Neural cell (in vitro differentiated cells): Measurements from ENCODE around the gene USP35. TPM values are rescaled to one million over a fixed set of nuclear protein-coding genes. Genes with fewer than 3 reads are reported as not detected.

ENCODE experiments used
- H2AFZ ChIP-seq: fragments of 200-600, 300-800 bp; sonication (generic), shearing (Covaris generic); 2 replicates; pipeline ENCODE4 v1.6.0; 2014; ENCODE audit warnings: low read depth, mild to moderate bottlenecking, antibody characterized with exemption, low read length, moderate library complexity
- H3F3A ChIP-seq: fragments of 200-600 bp; shearing (Covaris generic); 2 replicates; pipeline ENCODE4 v1.6.1; 2016; ENCODE audit warnings: mild to moderate bottlenecking, moderate library complexity, mixed read lengths, antibody characterized with exemption, low read length; ENCODE audit not compliant: insufficient read depth, poor library complexity, severe bottlenecking
- H3K27ac ChIP-seq: fragments of 200-600, 300-800 bp; sonication (generic), shearing (Covaris generic); 2 replicates; pipeline ENCODE4 v1.5.1; 2014; ENCODE audit warnings: mild to moderate bottlenecking, low read length, moderate library complexity
- H3K27me3 ChIP-seq: fragments of 300-800, 200-600 bp; sonication (generic), shearing (Covaris generic); 2 replicates; pipeline ENCODE4 v1.6.0; 2014; ENCODE audit warnings: mild to moderate bottlenecking, low read depth, low read length, moderate library complexity; ENCODE audit not compliant: insufficient read depth
- H3K36me3 ChIP-seq: fragments of 300-800, 200-600 bp; sonication (generic), shearing (Covaris generic); 2 replicates; pipeline ENCODE4 v1.5.1; 2014; ENCODE audit warnings: mild to moderate bottlenecking, antibody characterized with exemption, low read length, moderate library complexity; ENCODE audit not compliant: insufficient read depth
- H3K4me2 ChIP-seq: fragments of 300-800, 200-600 bp; sonication (generic), shearing (Covaris generic); 2 replicates; pipeline ENCODE4 v1.6.0; 2014; ENCODE audit warnings: mild to moderate bottlenecking, low read length
- H3K4me3 ChIP-seq: fragments of 300-800, 200-600 bp; sonication (generic), shearing (Covaris generic); 2 replicates; pipeline ENCODE4 v1.5.1; 2014; ENCODE audit warnings: mild to moderate bottlenecking, low read length, moderate library complexity
- H3K79me2 ChIP-seq: fragments of 200-600 bp; shearing (Covaris generic); replicated peaks from 2 replicates; pipeline ENCODE4 v1.6.0; 2014; ENCODE audit warnings: mild to moderate bottlenecking, low read length, moderate library complexity; ENCODE audit not compliant: insufficient read depth
- H3K9ac ChIP-seq: fragments of 300-800, 200-600 bp; sonication (generic), shearing (Covaris generic); 2 replicates; pipeline ENCODE4 v1.6.1; 2016; ENCODE audit warnings: mild to moderate bottlenecking, low read length, mixed read lengths
- H3K9me2 ChIP-seq: fragments of 200-600 bp; shearing (Covaris generic); 2 replicates; pipeline ENCODE4 v1.6.1; 2016; ENCODE audit warnings: mild to moderate bottlenecking, low read length, mixed read lengths; ENCODE audit not compliant: insufficient read depth
- H3K9me3 ChIP-seq: fragments of 200-600, 300-800 bp; sonication (generic), shearing (Covaris generic); 2 replicates; pipeline ENCODE4 v1.6.1; 2016; ENCODE audit warnings: mild to moderate bottlenecking, mixed run types, low read length, moderate library complexity, mixed read lengths
- H4K20me1 ChIP-seq: fragments of 200-600 bp; shearing (Covaris generic); 2 replicates; pipeline ENCODE4 v1.6.1; 2016; ENCODE audit warnings: mild to moderate bottlenecking, mixed run types; ENCODE audit not compliant: insufficient read depth
- EP300 ChIP-seq: fragments of 450-650 bp; conservative IDR thresholded peaks from 2 replicates; pipeline ENCODE4 v1.6.1; 2014; ENCODE audit warnings: antibody characterized with exemption, mild to moderate bottlenecking, moderate library complexity; ENCODE audit not compliant: poor library complexity, severe bottlenecking
- EZH2 ChIP-seq: fragments of 200-600, 300-800 bp; shearing (Covaris generic), sonication (generic); IDR thresholded peaks from 2 replicates; pipeline ENCODE4 v1.6.1; 2014; ENCODE audit warnings: antibody characterized with exemption, low read length, borderline replicate concordance, mild to moderate bottlenecking; ENCODE audit not compliant: insufficient read depth, poor library complexity, severe bottlenecking
- MXI1 ChIP-seq: fragments of 450-650 bp; conservative IDR thresholded peaks from 2 replicates; pipeline ENCODE4 v1.6.1; 2014; ENCODE audit warnings: antibody characterized with exemption, mild to moderate bottlenecking; ENCODE audit not compliant: poor library complexity, severe bottlenecking
- POLR2AphosphoS5 ChIP-seq: IDR thresholded peaks from 2 replicates; pipeline ENCODE4 v1.6.1; 2012
- RAD21 ChIP-seq: fragments of 450-650 bp; conservative IDR thresholded peaks from 2 replicates; pipeline ENCODE4 v1.6.1; 2014; ENCODE audit warnings: antibody characterized with exemption, mild to moderate bottlenecking, moderate library complexity
- SMC3 ChIP-seq: fragments of 450-650 bp; conservative IDR thresholded peaks from 2 replicates; pipeline ENCODE4 v1.6.1; 2014; ENCODE audit warnings: antibody characterized with exemption, mild to moderate bottlenecking, moderate library complexity; ENCODE audit not compliant: poor library complexity
- TAF1 ChIP-seq: IDR thresholded peaks from 2 replicates; pipeline ENCODE4 v1.6.1; 2012; ENCODE audit warnings: low read depth
- polyA plus RNA-seq: library from polyadenylated mRNA; depleted of rRNA; stranded (reverse); fragments of >200 nt; gene quantifications from 2 replicates; pipeline ENCODE4 v1.2.3, GENCODE V29; 2014
- TF ChIP-seq, protein P1 (sequence below): IDR thresholded peaks from 2 replicates; pipeline ENCODE4 v1.6.1; 2012; ENCODE audit warnings: borderline replicate concordance
- TF ChIP-seq, protein P2 (sequence below): fragments of 450-650 bp; IDR thresholded peaks from 2 replicates; pipeline ENCODE4 v1.5.1; 2014; ENCODE audit warnings: antibody characterized with exemption, mild to moderate bottlenecking, moderate library complexity; ENCODE audit not compliant: poor library complexity, severe bottlenecking

The USP35 gene
- polyA plus RNA-seq, 1 donor from 2014 or later, result 12.9 TPM

DNA sequence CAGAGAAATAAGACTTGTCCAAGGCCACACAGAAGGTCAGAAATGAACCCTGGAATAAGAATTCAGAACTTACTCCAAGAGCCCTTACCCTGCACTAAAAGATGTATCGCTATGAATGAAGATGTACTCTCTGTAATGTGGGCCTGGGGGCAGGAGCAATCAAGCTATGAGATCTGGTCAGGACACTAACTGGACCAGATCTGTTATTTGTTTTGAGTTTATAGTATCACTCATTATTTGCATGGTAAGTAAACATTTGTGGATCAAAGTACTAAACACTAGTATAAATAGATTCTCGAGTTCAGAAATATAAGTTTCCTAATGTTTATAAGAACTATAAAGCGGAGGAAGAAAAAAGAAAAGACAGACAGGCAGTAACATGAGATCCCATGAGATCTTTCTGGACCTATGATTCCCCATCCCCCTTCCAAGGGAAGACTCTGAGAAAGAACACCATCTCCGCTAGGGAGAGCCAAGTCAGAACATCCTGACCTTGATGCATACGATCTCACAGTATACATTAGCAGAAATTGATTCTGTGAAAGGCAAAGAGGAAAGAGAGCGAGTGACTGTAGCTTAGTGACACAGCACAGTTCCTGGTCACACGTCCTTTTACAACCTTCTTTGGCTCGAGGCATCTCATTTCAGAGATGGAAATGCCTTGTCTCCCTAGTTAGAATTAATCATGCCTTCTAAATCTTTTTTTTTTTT, 71.2 kb downstream of the USP35 start:
- Histone ChIP-seq H3K9me2 (no peaks in the 10 kb centered on the region), H3F3A (no peaks in the 10 kb centered on the region), H2AFZ (no peak overlapping the region), H3K9me3 (no peaks in the 10 kb centered on the region), H3K27me3 (no peaks in the 10 kb centered on the region), H3K36me3 (no peaks in the 10 kb centered on the region), H3K9ac (no peak overlapping the region), H3K79me2 (no peaks in the 10 kb centered on the region), H3K27ac (no peak overlapping the region), H3K4me2 (no peak overlapping the region), H4K20me1 (no peaks in the 10 kb centered on the region), H3K4me3 (no peak overlapping the region)
- TF ChIP-seq MXI1, result no peak
- TF ChIP-seq, protein P1, sequence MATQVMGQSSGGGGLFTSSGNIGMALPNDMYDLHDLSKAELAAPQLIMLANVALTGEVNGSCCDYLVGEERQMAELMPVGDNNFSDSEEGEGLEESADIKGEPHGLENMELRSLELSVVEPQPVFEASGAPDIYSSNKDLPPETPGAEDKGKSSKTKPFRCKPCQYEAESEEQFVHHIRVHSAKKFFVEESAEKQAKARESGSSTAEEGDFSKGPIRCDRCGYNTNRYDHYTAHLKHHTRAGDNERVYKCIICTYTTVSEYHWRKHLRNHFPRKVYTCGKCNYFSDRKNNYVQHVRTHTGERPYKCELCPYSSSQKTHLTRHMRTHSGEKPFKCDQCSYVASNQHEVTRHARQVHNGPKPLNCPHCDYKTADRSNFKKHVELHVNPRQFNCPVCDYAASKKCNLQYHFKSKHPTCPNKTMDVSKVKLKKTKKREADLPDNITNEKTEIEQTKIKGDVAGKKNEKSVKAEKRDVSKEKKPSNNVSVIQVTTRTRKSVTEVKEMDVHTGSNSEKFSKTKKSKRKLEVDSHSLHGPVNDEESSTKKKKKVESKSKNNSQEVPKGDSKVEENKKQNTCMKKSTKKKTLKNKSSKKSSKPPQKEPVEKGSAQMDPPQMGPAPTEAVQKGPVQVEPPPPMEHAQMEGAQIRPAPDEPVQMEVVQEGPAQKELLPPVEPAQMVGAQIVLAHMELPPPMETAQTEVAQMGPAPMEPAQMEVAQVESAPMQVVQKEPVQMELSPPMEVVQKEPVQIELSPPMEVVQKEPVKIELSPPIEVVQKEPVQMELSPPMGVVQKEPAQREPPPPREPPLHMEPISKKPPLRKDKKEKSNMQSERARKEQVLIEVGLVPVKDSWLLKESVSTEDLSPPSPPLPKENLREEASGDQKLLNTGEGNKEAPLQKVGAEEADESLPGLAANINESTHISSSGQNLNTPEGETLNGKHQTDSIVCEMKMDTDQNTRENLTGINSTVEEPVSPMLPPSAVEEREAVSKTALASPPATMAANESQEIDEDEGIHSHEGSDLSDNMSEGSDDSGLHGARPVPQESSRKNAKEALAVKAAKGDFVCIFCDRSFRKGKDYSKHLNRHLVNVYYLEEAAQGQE, result no peak
- TF ChIP-seq EP300, result no peak
- TF ChIP-seq TAF1, result no peak
- no peak for TF ChIP-seq POLR2AphosphoS5
- no peak for TF ChIP-seq SMC3
- no peak for TF ChIP-seq RAD21
- TF ChIP-seq EZH2, result no peak

GRCh38 chr11:78261367-78261766, 72.6 kb downstream of the USP35 start:
- Histone ChIP-seq H3K27me3 (no peaks in the 10 kb centered on the region), H3F3A (no peaks in the 10 kb centered on the region), H3K36me3 (no peaks in the 10 kb centered on the region), H3K79me2 (no peaks in the 10 kb centered on the region), H3K4me3 (no peak overlapping the region), H3K4me2 (no peak overlapping the region), H3K9me2 (no peaks in the 10 kb centered on the region), H4K20me1 (no peaks in the 10 kb centered on the region), H3K27ac (no peak overlapping the region), H3K9ac (no peak overlapping the region), H3K9me3 (no peaks in the 10 kb centered on the region), H2AFZ (no peak overlapping the region)
- no peak for TF ChIP-seq POLR2AphosphoS5
- TF ChIP-seq MXI1, result no peak
- no peak for TF ChIP-seq SMC3
- TF ChIP-seq, protein P1, result no peak
- no peak for TF ChIP-seq RAD21
- no peak for TF ChIP-seq TAF1
- TF ChIP-seq, protein P2, sequence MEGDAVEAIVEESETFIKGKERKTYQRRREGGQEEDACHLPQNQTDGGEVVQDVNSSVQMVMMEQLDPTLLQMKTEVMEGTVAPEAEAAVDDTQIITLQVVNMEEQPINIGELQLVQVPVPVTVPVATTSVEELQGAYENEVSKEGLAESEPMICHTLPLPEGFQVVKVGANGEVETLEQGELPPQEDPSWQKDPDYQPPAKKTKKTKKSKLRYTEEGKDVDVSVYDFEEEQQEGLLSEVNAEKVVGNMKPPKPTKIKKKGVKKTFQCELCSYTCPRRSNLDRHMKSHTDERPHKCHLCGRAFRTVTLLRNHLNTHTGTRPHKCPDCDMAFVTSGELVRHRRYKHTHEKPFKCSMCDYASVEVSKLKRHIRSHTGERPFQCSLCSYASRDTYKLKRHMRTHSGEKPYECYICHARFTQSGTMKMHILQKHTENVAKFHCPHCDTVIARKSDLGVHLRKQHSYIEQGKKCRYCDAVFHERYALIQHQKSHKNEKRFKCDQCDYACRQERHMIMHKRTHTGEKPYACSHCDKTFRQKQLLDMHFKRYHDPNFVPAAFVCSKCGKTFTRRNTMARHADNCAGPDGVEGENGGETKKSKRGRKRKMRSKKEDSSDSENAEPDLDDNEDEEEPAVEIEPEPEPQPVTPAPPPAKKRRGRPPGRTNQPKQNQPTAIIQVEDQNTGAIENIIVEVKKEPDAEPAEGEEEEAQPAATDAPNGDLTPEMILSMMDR, result no peak
- no peak for TF ChIP-seq EZH2
- TF ChIP-seq EP300, result no peak
